Ecto neural progenitor cell (in vitro differentiated cells): ENCODE measurements around the gene RBM3.

Experiments used
- DNase-seq: peaks from one replicate; pipeline ENCODE4 v3.0.0-alpha.2; 2018; ENCODE audit warnings: low spot score

RBM3 gene

GRCh38 chrX:48578661-48579128, 4.4 kb downstream of the RBM3 start:
- DNase-seq, result no peak

GRCh38 chrX:48579259-48579658, 5.0 kb downstream of the RBM3 start:
- DNase-seq, result no peak

- DNase-seq, result no peak
These were observed 6.4 kb downstream of the RBM3 start for GRCh38 chrX:48580662-48581061.

- DNase-seq, result no peak
These were observed 10.4 kb downstream of the RBM3 start for GRCh38 chrX:48584698-48585097.

GRCh38 chrX:48589482-48590162, 15.3 kb downstream of the RBM3 start:
- no peak for DNase-seq

GRCh38 chrX:48590203-48591103, 16.2 kb downstream of the RBM3 start:
- DNase-seq, result no peak

- DNase-seq, result no peak
These were observed 17.0 kb downstream of the RBM3 start for GRCh38 chrX:48591255-48591791.

GRCh38 chrX:48592971-48593370, 18.7 kb downstream of the RBM3 start:
- DNase-seq, result no peak

- DNase-seq, result no peak
These were observed 21.6 kb downstream of the RBM3 start for GRCh38 chrX:48595929-48596328.

- DNase-seq, result peak; percentile 87
These were observed 23.3 kb downstream of the RBM3 start, which contains the start of gene WDR13 for GRCh38 chrX:48597353-48598264. Gene WDR13, plus strand, starts transcription at chrX:48597492. Its CDS starts 505 bp downstream, at chrX:48597997.

GRCh38 chrX:48598614-48599013, 24.3 kb downstream of the RBM3 start:
- DNase-seq, result no peak

- no peak for DNase-seq
These were observed 25.1 kb downstream of the RBM3 start for GRCh38 chrX:48599341-48599740.

GRCh38 chrX:48600226-48600625, 25.9 kb downstream of the RBM3 start:
- DNase-seq, result no peak

- DNase-seq, result no peak
These were observed 27.6 kb downstream of the RBM3 start for GRCh38 chrX:48601741-48602394.

GRCh38 chrX:48604701-48605100, 30.4 kb downstream of the RBM3 start:
- no peak for DNase-seq

GRCh38 chrX:48606091-48606490, 31.8 kb downstream of the RBM3 start:
- no peak for DNase-seq

- DNase-seq, result no peak
These were observed 37.4 kb downstream of the RBM3 start for GRCh38 chrX:48611703-48612102.

- DNase-seq, result no peak
These were observed 39.3 kb downstream of the RBM3 start for GRCh38 chrX:48613502-48614160.

GRCh38 chrX:48616576-48616975, 42.3 kb downstream of the RBM3 start:
- no peak for DNase-seq

- DNase-seq, result no peak
These were observed 43.5 kb downstream of the RBM3 start for GRCh38 chrX:48617542-48618340.
